GM23338 (cell line): Measurements from ENCODE around the gene LBHD1. TPM values are rescaled to one million over a fixed set of nuclear protein-coding genes. Genes with fewer than 3 reads are reported as not detected.

Experiments used
- ATAC-seq: fragments of 200-7000 bp; cut with Tn5 transposase; 3 replicates; pipeline ENCODE4 v1.9.1; 2020
- DNase-seq: peaks from one replicate; pipeline ENCODE4 v3.0.0-alpha.2; 2015; ENCODE audit warnings: low spot score
- H2AFZ ChIP-seq: fragments of 200-600 bp; sonication (generic); 2 replicates; pipeline ENCODE4 v1.8.0; 2016; ENCODE audit warnings: antibody characterized with exemption, mild to moderate bottlenecking, moderate library complexity
- H3F3A ChIP-seq: fragments of 200-600 bp; sonication (generic); replicated peaks from 2 replicates; pipeline ENCODE4 v1.8.0; 2017; ENCODE audit warnings: antibody characterized with exemption, mixed run types, low read depth
- H3K27ac ChIP-seq: fragments of 200-600 bp; sonication (generic); 2 replicates; pipeline ENCODE4 v1.6.1; 2016; ENCODE audit warnings: low read depth
- H3K27me3 ChIP-seq: fragments of 200-600 bp; sonication (generic); 2 replicates; pipeline ENCODE4 v1.8.0; 2016; ENCODE audit warnings: mild to moderate bottlenecking, mixed run types, moderate library complexity; ENCODE audit not compliant: insufficient read depth
- H3K36me3 ChIP-seq: fragments of 200-600 bp; sonication (generic); 2 replicates; pipeline ENCODE4 v1.8.0; 2016; ENCODE audit warnings: mild to moderate bottlenecking; ENCODE audit not compliant: insufficient read depth
- H3K4me1 ChIP-seq: fragments of 200-600 bp; sonication (generic); 2 replicates; pipeline ENCODE4 v1.8.0; 2016; ENCODE audit warnings: mild to moderate bottlenecking, moderate library complexity; ENCODE audit not compliant: insufficient read depth
- H3K4me2 ChIP-seq: fragments of 200-600 bp; sonication (generic); 2 replicates; pipeline ENCODE4 v1.7.1; 2017; ENCODE audit warnings: mixed run types
- H3K4me3 ChIP-seq: fragments of 200-600 bp; sonication (generic); 2 replicates; pipeline ENCODE4 v1.6.1; 2016; ENCODE audit warnings: mixed run types
- H3K79me2 ChIP-seq: fragments of 200-600 bp; sonication (generic); replicated peaks from 2 replicates; pipeline ENCODE4 v1.8.0; 2017; ENCODE audit warnings: mild to moderate bottlenecking; ENCODE audit not compliant: insufficient read depth
- H3K9me2 ChIP-seq: fragments of 200-600 bp; sonication (generic); 2 replicates; pipeline ENCODE4 v1.8.0; 2017; ENCODE audit not compliant: insufficient read depth
- H4K20me1 ChIP-seq: fragments of 200-600 bp; sonication (generic); replicated peaks from 2 replicates; pipeline ENCODE4 v1.8.0; 2017; ENCODE audit warnings: mild to moderate bottlenecking; ENCODE audit not compliant: insufficient read depth
- H3K27ac Mint-ChIP-seq: 2 replicates; pipeline ENCODE4 v1.8.0; 2020; ENCODE audit warnings: inconsistent platforms, mild to moderate bottlenecking, moderate library complexity, mixed read lengths
- H3K27me3 Mint-ChIP-seq: 3 replicates; pipeline ENCODE4 v1.8.0; 2022; ENCODE audit warnings: low read depth, mild to moderate bottlenecking, moderate library complexity, mixed read lengths, inconsistent platforms; ENCODE audit not compliant: insufficient read depth, poor library complexity
- H3K36me3 Mint-ChIP-seq: 3 replicates; pipeline ENCODE4 v1.8.0; 2021; ENCODE audit warnings: low read depth, mild to moderate bottlenecking, inconsistent platforms, moderate library complexity, mixed read lengths
- H3K4me1 Mint-ChIP-seq: 3 replicates; pipeline ENCODE4 v1.8.0; 2020; ENCODE audit warnings: mild to moderate bottlenecking, inconsistent platforms, mixed read lengths
- H3K4me3 Mint-ChIP-seq: 3 replicates; pipeline ENCODE4 v1.8.0; 2021; ENCODE audit warnings: moderate library complexity, mild to moderate bottlenecking, inconsistent platforms, mixed read lengths
- H3K9me3 Mint-ChIP-seq: 3 replicates; pipeline ENCODE4 v1.8.0; 2020; ENCODE audit warnings: moderate library complexity, mild to moderate bottlenecking, inconsistent platforms, mixed read lengths
- CREB1 ChIP-seq: fragments of 250-450 bp; sonication (Bioruptor Pico); IDR thresholded peaks from 2 replicates; pipeline ENCODE4 v1.5.0; 2020; ENCODE audit warnings: low read depth, mild to moderate bottlenecking, moderate library complexity
- EZH2phosphoT487 ChIP-seq: fragments of 200-600 bp; sonication (generic); IDR thresholded peaks from one replicate; pipeline ENCODE4 v1.8.1; 2018; ENCODE audit warnings: antibody characterized with exemption; ENCODE audit not compliant: unreplicated experiment
- JUNB ChIP-seq: IDR thresholded peaks from one replicate; pipeline ENCODE4 v1.6.1; 2016; ENCODE audit warnings: antibody characterized with exemption; ENCODE audit not compliant: unreplicated experiment
- NANOG ChIP-seq: IDR thresholded peaks from 2 replicates; pipeline ENCODE4 v1.6.1; 2016; ENCODE audit warnings: antibody characterized with exemption, borderline replicate concordance
- POLR2AphosphoS5 ChIP-seq: IDR thresholded peaks from 2 replicates; pipeline ENCODE4 v1.6.1; 2016; ENCODE audit warnings: antibody characterized with exemption, low read depth
- REST ChIP-seq: IDR thresholded peaks from one replicate; pipeline ENCODE4 v1.6.1; 2018; ENCODE audit warnings: antibody characterized with exemption; ENCODE audit not compliant: unreplicated experiment
- STAT1 ChIP-seq: IDR thresholded peaks from one replicate; pipeline ENCODE4 v1.6.1; 2016; ENCODE audit warnings: antibody characterized with exemption; ENCODE audit not compliant: unreplicated experiment
- ZNF114 ChIP-seq: fragments of 250-450 bp; sonication (Bioruptor Pico); IDR thresholded peaks from 2 replicates; pipeline ENCODE4 v1.5.0; 2020; ENCODE audit warnings: mild to moderate bottlenecking, moderate library complexity
- ZNF331 ChIP-seq: fragments of 250-450 bp; sonication (Bioruptor Pico); IDR thresholded peaks from 2 replicates; pipeline ENCODE4 v1.5.0; 2020; ENCODE audit warnings: low read depth, mild to moderate bottlenecking, moderate library complexity
- polyA plus RNA-seq: library from polyadenylated mRNA; unstranded; fragments of >200 nt; fragmentation: Nextera tagmentation; extraction: Ambion mirVana; gene quantifications from 2 replicates; pipeline ENCODE4 v1.2.1, GENCODE V29; 2016
- total RNA-seq: library from RNA; depleted of rRNA; stranded (reverse); fragments of >200 nt; shearing (Covaris generic); gene quantifications from 2 replicates; pipeline ENCODE4 v1.2.3, GENCODE V29; 2014
- TF ChIP-seq, protein P1 (sequence below), 2 experiments: fragments of 200-600 bp in 1 of 2; sonication (generic) in 1 of 2; conservative IDR thresholded peaks; 2 replicates each; pipeline versions ENCODE4 v1.5.1 to v1.6.1; 2016 to 2017; ENCODE audit warnings: antibody characterized with exemption in 2 of 2, low read depth in 2 of 2, mild to moderate bottlenecking in 2 of 2, moderate library complexity in 1 of 2
- TF ChIP-seq, protein P2 (sequence below): fragments of 250-450 bp; sonication (Bioruptor Pico); IDR thresholded peaks from 2 replicates; pipeline ENCODE4 v1.5.0; 2020; ENCODE audit warnings: mild to moderate bottlenecking, moderate library complexity

LBHD1 gene
- total and polyA plus RNA-seq, 2 experiments from 2014 or later: 2.8 to 2.9 TPM

GRCh38 chr11:62689421-62690183 is 17.5 kb upstream of the LBHD1 start, which contains the start of gene LRRN4CL:
TSS of gene LRRN4CL (minus strand) at chr11:62689530. CDS start at chr11:62688508, 1,022 bp downstream.
- H3K27ac Mint-ChIP-seq: peak within 1 kb of the TSS; percentile 53
- peaks cover 33% of the 10 kb centered on the region for H3K36me3 Mint-ChIP-seq
- Histone ChIP-seq H3K27ac (no peak within 1 kb of the TSS), H3K4me1 (peaks cover 8% of the 10 kb centered on the region), H2AFZ (peak within 1 kb of the TSS; percentile 99), H3K79me2 (no peaks in the 10 kb centered on the region), H3K4me3 (peak within 1 kb of the TSS; percentile 56), H3K9me2 (no peaks in the 10 kb centered on the region), H4K20me1 (no peaks in the 10 kb centered on the region), H3K27me3 (peaks cover 20% of the 10 kb centered on the region), H3K4me2 (peak within 1 kb of the TSS; percentile 82), H3F3A (peaks cover 13% of the 10 kb centered on the region), H3K36me3 (no peaks in the 10 kb centered on the region; the same call in 1 of the 2 replicates)
- ATAC-seq: no peak
- TF ChIP-seq JUNB (no peak), CREB1 (no peak), REST (no peak), EZH2phosphoT487 (no peak), NANOG (no peak), POLR2AphosphoS5 (no peak; the same call in 1 of the 2 replicates), ZNF114 (CRISPR knock-in tag) (no peak), STAT1 (no peak), ZNF331 (no peak)
- TF ChIP-seq, protein P1, sequence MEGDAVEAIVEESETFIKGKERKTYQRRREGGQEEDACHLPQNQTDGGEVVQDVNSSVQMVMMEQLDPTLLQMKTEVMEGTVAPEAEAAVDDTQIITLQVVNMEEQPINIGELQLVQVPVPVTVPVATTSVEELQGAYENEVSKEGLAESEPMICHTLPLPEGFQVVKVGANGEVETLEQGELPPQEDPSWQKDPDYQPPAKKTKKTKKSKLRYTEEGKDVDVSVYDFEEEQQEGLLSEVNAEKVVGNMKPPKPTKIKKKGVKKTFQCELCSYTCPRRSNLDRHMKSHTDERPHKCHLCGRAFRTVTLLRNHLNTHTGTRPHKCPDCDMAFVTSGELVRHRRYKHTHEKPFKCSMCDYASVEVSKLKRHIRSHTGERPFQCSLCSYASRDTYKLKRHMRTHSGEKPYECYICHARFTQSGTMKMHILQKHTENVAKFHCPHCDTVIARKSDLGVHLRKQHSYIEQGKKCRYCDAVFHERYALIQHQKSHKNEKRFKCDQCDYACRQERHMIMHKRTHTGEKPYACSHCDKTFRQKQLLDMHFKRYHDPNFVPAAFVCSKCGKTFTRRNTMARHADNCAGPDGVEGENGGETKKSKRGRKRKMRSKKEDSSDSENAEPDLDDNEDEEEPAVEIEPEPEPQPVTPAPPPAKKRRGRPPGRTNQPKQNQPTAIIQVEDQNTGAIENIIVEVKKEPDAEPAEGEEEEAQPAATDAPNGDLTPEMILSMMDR (conservative IDR thresholded peaks at IDR 0.05; ENCODE audit: low read depth in 2 of 2): no peak
- TF ChIP-seq, protein P2, sequence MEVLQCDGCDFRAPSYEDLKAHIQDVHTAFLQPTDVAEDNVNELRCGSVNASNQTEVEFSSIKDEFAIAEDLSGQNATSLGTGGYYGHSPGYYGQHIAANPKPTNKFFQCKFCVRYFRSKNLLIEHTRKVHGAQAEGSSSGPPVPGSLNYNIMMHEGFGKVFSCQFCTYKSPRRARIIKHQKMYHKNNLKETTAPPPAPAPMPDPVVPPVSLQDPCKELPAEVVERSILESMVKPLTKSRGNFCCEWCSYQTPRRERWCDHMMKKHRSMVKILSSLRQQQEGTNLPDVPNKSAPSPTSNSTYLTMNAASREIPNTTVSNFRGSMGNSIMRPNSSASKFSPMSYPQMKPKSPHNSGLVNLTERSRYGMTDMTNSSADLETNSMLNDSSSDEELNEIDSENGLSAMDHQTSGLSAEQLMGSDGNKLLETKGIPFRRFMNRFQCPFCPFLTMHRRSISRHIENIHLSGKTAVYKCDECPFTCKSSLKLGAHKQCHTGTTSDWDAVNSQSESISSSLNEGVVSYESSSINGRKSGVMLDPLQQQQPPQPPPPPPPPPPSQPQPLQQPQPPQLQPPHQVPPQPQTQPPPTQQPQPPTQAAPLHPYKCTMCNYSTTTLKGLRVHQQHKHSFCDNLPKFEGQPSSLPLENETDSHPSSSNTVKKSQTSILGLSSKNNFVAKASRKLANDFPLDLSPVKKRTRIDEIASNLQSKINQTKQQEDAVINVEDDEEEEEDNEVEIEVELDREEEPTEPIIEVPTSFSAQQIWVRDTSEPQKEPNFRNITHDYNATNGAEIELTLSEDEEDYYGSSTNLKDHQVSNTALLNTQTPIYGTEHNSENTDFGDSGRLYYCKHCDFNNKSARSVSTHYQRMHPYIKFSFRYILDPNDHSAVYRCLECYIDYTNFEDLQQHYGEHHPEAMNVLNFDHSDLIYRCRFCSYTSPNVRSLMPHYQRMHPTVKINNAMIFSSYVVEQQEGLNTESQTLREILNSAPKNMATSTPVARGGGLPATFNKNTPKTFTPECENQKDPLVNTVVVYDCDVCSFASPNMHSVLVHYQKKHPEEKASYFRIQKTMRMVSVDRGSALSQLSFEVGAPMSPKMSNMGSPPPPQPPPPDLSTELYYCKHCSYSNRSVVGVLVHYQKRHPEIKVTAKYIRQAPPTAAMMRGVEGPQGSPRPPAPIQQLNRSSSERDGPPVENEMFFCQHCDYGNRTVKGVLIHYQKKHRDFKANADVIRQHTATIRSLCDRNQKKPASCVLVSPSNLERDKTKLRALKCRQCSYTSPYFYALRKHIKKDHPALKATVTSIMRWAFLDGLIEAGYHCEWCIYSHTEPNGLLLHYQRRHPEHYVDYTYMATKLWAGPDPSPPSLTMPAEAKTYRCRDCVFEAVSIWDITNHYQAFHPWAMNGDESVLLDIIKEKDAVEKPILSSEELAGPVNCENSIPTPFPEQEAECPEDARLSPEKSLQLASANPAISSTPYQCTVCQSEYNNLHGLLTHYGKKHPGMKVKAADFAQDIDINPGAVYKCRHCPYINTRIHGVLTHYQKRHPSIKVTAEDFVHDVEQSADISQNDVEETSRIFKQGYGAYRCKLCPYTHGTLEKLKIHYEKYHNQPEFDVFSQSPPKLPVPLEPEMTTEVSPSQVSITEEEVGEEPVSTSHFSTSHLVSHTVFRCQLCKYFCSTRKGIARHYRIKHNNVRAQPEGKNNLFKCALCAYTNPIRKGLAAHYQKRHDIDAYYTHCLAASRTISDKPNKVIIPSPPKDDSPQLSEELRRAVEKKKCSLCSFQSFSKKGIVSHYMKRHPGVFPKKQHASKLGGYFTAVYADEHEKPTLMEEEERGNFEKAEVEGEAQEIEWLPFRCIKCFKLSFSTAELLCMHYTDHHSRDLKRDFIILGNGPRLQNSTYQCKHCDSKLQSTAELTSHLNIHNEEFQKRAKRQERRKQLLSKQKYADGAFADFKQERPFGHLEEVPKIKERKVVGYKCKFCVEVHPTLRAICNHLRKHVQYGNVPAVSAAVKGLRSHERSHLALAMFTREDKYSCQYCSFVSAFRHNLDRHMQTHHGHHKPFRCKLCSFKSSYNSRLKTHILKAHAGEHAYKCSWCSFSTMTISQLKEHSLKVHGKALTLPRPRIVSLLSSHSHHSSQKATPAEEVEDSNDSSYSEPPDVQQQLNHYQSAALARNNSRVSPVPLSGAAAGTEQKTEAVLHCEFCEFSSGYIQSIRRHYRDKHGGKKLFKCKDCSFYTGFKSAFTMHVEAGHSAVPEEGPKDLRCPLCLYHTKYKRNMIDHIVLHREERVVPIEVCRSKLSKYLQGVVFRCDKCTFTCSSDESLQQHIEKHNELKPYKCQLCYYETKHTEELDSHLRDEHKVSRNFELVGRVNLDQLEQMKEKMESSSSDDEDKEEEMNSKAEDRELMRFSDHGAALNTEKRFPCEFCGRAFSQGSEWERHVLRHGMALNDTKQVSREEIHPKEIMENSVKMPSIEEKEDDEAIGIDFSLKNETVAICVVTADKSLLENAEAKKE (CRISPR knock-in tag): no peak
- H3K4me1 Mint-ChIP-seq: peaks cover 15% of the 10 kb centered on the region; the same call in 2 of the 3 replicates
- peaks cover 7% of the 10 kb centered on the region for H3K27me3 Mint-ChIP-seq
- peak within 1 kb of the TSS; percentile 7; the same call in 2 of the 3 replicates for H3K4me3 Mint-ChIP-seq
- no peak for DNase-seq
- H3K9me3 Mint-ChIP-seq: no peaks in the 10 kb centered on the region
